ENCODE measurements around the gene DOCK1.
"Not testable (repeated sequence)": the region's sequence is repeated elsewhere in the genome, so short reads cannot be mapped to it uniquely, and the experiment has no call there.

The DOCK1 gene

DNA sequence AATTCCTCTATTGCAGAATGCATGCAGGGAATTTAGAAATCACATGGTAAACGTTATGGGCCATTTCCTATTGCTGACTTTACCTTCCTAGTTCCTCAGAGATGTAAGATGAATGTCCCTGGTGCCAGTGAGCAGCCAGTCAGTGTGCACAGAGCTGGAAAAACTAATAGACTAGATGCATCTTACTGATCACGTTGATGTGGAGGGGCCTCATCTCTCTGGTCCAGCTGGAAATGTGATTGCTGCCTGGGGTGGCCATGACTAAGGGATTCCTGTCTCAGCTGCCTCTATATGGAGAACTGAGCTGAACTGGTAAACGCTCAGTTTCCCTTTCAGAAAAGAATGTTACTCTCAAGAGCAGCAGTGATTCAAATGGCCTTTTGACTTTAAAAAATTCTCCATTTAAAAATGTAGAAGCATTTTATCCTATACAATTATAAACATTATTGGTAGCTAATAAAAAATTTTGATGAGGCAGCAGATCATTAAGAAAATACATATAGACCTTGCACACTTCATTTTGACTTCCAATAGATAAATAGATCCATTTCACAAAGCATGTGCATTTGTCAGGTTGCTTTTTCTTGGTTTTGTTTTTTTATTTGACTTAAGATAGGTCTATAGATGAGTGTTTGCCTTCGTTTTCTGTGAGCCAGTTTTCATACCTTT lies 371.7 kb downstream of the DOCK1 start:
- DNase-seq (ENCODE audit: low read depth, low spot score), result no peak

DNA sequence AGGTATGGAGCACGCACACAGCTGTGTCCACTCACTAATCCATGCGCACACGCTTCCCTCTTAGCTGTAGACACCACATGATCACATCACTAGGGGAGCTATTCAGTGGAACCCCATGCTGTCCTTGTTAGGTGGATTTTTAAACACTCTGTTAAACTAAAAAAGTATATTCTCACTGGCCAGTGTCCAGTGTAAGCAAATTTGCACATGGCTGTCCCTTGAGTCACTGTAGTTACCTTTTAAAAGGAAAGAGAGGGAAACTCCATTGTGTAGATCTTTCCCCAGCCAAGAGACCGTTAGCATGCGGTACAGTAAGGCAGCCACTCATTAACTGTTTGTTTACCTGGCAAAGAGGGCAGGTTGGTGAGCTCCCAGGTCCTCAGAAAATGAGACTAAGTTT lies 372.8 kb downstream of the DOCK1 start:
- peak; percentile 21 for DNase-seq (ENCODE audit: low read depth, low spot score)

DNA sequence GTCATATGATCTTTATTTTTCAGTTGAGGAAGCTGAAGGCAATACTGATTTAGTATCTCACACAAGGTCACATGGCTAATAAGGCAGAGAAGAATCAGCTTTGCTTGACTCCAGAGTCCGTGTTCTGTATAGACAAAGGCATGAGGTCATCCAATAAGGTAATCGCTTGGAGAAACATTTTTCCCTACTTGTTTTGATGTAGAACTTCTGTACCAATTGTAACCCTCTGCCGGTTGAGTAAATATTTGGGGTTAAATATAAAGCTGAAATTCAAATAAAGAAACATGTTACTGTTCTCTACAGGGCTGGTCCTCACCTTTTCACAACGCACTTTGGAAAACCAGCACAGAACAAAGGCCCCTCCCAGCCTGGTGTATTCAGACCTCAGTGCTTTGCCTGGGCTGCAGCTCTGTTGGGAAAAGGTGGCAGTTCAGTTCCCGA lies 374.1 kb downstream of the DOCK1 start:
- no peak for DNase-seq (ENCODE audit: low read depth, low spot score)

DNA sequence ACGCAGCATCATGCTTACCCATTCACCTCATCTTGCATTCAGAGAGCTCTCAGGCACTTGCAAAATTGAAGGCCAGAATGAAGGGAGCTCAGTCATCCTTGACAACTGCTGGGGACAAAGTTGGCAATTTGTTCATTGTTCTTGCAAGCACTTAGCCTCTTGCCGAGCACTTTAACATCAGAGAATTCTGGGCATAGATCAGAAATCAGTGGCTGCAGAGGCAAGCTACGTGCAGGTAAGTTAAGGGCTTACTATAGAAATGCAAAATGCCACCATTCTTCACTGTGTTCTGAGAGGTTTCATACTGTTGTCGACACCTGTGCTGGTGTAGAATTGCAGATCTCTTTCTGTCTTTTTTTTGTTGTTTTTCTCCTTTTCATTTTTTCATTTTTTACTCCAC lies 375.2 kb downstream of the DOCK1 start:
- DNase-seq (ENCODE audit: low read depth, low spot score), result no peak

DNA sequence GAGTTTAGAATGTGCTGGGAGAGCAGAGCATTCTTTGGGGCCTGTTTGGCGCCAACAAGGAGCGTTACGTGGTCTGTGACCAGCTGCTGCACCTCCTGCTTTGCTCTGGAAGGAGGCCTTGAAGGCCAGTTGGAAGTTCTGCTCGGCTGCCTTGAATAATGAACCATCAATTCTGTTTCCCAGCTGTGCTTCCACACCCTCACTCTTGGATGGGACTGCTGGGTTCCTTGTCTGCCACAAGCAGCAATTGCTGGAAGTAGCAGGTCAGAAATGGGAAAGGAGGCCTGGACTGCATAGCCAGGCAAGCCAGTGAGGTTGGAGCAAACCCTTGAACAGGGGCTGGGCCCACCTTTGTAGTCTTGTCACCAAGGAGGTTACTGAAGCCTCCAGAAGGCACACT lies 377.8 kb downstream of the DOCK1 start:
- DNase-seq (ENCODE audit: low read depth, low spot score), result no peak

DNA sequence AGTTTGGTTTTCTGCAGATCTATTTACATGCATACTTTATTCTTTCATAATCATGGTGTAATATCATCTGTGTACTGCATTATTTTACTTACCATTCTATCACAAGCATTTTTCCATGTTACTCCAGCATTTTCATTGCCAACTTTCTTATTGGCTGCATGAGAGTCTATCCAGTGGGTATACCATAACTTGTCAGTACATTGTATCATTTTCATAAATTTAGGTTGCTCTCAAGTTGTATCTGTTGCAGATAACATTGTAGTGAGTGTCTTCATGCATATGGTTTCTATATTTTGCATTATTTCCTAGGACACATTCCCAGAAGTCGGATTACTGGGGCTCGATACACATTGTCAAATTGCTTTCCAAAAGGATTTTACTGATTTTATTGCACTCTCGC lies 378.3 kb downstream of the DOCK1 start:
- DNase-seq (ENCODE audit: low read depth, low spot score), result no peak

DNA sequence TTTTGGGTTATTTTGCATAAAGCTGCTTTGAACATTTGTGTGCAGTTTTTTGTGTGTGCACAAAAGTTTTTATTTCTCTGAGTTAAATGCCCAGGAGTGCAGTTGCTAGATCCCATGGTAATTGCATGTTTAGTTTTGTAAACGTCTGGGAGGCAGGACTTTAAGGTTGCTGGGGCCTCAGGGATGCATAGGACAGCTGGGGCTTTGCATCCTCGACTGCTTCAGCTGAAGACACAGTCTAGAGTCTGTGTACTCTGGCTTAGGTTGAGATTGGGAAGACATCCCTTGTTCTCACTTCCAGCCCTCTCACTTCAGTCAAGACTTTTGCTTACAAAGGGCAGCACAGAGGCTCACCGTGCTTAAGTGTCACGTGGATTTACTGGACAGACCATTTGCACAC lies 385.6 kb downstream of the DOCK1 start:
- no peak for DNase-seq (ENCODE audit: low read depth, low spot score)

DNA sequence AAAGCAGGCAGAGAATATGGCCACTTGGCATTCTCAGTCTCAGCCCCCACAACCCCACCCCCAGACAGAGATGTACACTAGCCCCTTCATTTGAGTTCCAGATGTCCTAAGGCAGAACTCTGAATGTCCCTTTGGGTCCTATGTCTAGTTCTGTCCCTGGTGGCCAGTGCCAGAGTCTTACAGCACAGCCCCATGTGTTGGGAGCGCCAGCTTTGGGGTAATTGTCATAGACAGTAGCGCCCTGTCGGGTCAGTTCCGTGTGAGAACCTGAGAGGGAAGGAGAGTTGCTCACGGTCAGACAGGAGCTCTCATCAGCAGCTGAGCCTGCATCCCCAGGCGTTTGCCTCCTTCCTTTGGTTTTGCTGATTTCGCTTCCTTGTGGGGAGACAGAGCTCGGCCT lies 386.1 kb downstream of the DOCK1 start:
- DNase-seq (ENCODE audit: low read depth, low spot score), result no peak

DNA sequence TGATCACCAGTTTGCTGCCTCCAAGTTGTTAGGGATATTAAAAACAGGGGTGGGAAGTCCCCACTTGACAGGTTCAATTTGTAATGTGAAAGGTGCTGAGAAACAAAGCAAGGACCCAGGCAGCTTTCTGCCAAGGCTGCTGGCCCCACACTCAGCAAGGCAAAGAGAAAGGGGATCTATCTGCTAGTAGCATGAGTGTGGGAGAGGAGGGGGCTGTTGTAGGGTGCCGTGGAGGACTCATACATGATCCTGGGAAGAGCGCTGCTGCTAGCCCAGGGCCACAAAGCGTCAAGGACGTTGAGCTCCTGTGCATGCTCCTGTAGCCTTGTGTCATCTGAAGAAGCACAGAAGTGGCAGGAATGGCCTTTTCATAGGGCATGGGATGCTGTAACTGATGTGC lies 387.7 kb downstream of the DOCK1 start:
- no peak for DNase-seq (ENCODE audit: low read depth, low spot score)

DNA sequence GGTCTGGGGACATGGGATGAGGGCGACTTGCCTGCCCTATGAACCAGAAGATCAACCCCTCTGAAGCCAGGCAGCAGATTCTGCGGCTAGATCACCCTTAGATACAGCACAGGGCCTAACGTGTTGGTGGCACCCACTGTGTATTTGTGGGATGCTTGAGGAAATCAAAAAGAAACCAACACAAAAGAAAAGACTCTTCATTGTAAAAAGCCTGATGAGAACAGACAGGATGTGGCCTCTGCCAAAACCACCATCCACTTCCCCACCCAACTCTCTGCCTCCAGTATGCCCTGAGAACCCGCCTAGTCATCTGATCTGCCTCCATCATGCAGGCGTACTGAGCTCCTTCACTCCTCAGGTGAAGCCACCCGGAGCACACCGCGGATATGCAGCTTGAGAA lies 388.4 kb downstream of the DOCK1 start:
- no peak for DNase-seq (ENCODE audit: low read depth, low spot score)

DNA sequence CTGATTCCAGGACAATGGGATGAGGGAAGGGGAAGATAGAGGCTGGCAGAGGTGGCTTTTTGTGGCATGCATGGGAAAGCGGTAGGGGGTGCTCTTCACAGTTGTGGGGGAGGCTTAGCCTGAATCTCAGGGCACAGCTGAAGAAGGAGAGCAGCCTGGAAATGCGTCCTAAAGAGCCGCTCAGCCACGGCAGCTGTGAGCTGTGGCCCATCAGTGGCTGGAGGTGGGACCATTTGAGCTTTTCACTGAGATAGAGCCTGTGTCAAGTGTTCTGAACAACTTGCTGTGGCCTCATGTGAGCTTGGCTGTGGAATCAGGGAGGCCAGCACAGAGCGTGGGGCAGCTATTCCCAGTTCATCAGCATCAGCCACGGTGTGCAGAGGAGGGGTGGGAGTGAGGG lies 391.5 kb downstream of the DOCK1 start:
- DNase-seq (ENCODE audit: low read depth, low spot score), result no peak

DNA sequence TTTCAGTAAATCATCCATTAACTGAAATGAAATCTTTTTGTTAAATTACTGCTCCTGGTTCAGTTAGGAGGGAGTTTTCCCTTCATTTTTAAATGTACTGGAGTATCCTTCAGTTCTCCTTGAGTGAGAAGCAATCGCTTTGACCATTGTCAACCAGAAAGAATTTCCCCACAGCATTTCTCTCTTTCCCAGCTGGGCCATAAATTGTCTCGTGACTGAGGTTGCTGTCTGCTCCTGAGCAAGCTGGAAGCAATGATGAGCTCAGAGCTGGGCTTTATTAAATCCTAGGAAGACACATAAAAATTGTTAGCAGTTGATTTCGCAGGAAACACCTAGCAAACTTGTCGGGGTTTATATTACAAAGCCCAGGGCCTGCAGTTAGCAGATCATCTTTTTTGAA lies 393.2 kb downstream of the DOCK1 start:
- no peak for DNase-seq (ENCODE audit: low read depth, low spot score)

DNA sequence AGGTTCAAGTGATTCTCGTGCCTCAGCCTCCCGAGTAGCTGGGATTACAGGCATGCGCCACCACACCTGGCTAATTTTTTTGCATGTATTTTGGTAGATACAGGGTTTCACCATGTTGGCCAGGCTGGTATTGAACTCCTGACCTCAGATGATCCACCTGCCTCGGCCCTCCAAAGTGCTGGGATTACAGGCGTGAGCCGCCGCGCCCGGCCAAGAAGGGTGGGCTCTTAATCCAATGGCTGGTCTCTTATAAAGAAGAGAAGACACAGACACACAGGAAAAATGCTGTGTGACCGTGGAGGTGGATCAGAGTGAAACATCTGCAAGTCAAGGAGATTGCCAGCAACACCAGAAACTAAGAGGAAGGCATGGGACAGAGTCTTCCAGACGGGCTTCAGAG lies 394.0 kb downstream of the DOCK1 start:
- not testable (repeated sequence) for DNase-seq (ENCODE audit: low read depth, low spot score)

DNA sequence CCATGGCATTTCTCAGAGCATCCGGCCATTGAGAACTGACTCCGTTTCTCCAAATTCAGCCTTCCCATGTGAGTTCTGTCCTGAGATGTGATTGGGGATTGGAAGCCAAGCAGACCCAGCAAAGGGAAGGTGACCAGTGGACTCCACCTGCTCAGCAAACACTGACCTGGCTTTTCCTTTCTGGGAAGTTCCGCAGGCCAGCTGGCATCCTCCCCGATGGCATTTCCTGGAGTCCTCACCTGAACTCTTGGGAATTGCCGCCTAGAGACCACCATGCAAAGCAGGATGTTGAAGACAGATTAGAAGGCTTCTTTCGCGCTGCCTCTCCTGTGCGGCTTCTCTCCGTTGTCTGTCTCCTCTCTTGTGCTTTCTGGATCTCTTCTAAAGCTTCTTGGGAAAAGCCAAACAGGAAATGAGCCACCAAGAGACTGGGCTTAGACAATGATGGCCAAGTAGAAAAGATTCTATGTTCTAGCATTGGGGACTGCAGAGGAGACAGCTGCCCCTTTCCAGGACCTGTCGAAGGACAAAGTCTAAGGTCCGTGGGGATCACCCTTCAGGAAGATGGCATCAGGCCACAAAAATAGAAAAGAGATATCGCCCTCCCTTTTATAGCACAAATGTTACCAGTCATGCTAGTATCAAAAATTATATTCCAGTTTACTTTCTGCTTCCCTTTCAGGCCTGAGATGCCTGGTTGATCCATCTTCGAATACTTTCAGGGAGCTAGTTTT lies 394.9 kb downstream of the DOCK1 start:
- DNase-seq (ENCODE audit: low read depth, low spot score), result no peak

DNA sequence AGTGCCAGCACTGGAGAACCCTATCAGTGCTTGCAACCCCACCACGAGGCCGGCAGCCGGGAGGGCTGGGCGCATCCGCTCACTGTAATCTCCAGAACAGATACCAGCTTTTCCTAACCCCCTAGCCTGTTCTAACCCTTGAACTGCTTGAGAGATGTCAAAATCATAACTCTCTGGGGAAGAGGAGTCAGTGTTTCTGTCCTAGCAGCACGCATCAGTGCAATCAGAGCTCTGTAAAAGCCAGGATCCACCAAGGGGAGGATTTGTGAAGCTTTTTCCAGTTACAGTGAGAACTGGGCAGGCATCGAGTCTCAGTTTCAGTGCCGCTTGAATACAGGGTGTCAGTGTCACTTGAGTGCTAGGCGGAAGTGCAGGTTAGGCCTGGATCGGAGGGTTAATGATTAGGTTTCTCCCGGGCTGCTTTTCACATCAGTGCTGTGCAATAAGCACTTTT lies 395.7 kb downstream of the DOCK1 start:
- no peak for DNase-seq (ENCODE audit: low read depth, low spot score)

DNA sequence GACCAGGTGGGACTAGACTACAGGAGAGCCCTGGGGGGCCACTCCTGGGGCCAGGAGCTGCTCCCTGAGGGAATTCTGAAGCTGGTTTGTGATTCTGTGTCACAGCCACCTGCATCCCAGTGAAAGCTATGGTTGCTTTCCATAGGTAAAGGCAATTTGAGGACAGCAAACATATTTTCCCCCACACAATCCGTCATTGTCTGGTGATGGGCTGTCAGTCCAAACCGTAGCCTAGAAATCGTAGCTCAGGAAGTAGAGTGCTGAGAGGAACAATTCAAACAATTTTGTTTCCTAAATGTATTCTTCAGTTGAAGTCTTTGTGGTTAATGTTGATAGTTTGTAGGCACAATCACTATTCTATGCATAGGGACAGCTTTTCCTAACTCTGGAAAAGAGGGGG lies 397.1 kb downstream of the DOCK1 start:
- no peak for DNase-seq (ENCODE audit: low read depth, low spot score)

DNA sequence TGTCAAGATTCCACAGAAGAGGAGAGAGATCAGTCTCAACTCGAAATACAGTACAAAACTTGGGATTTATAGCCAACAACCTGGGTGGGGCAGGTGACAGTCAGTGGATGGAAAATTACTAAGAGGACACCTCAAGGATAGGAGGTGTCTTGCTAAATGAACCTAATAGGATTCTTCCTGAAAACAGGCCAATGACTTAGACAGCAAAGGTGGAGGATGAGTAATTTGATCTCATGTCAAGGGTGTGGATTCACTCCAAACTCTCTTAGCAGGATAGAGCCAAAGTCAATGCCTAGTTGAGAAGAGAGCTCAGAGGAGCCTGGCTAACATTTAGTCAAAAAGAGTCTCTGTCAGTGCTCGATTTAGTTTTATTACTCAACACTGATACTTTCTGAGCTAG lies 397.9 kb downstream of the DOCK1 start:
- DNase-seq (ENCODE audit: low read depth, low spot score), result no peak

DNA sequence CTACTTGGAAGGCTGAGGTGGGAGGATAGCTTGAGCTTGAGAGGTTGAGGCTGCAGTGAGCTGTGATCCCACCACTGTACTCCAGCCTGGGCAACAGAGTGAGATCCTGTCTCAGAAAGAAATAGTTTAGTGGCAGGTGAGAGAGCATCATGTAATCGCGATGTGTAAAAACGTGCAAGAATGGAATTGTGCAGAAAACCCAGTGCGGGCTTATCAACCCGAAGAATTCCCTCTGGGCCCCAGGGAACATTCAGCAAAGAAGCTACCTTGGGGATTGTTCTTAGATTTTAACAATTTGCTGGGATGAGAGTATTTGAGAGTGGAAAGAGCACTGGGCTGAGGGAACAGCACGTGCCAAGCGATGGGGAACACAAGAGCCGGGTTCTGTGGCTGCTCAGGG lies 398.5 kb downstream of the DOCK1 start:
- no peak for DNase-seq (ENCODE audit: low read depth, low spot score)

DNA sequence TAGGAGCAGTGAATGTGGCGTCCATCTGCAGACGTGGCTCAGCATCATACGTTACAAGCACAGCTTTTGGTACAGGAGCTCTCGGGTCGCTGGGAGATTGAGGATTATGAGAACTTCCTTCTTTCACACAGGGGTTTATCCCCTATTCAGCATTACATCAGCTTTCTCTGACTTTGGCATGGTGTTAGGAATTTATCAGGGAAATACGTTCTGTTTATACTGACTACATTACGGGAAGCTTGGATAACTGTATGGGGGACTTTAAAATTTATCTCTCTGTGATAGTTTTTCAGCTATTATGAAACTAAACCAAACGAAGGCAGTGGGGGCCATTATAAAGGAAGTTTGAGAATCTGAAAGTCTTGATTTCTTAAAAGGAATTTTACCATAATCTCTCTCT lies 401.3 kb downstream of the DOCK1 start:
- DNase-seq (ENCODE audit: low read depth, low spot score), result no peak

DNA sequence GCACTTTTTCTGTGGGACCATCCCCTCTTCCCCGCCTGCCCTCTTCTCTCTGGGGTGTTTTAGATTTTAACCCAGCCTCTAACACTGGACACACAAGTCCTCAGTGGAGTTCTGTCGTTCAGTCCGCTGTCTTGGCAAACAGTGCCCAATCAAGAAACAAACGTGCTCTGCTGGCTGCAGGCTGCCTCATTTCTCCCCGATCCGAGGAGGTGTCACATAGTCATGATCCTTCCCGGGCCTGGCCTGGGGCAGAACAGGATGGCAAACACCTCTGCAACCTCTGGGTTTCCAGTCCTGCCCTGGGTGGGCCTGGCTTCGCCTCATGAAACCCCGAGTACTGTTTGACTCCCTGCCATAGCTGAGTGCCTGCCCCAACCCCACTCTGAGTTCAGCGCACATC lies 402.1 kb downstream of the DOCK1 start:
- no peak for DNase-seq (ENCODE audit: low read depth, low spot score)

DNA sequence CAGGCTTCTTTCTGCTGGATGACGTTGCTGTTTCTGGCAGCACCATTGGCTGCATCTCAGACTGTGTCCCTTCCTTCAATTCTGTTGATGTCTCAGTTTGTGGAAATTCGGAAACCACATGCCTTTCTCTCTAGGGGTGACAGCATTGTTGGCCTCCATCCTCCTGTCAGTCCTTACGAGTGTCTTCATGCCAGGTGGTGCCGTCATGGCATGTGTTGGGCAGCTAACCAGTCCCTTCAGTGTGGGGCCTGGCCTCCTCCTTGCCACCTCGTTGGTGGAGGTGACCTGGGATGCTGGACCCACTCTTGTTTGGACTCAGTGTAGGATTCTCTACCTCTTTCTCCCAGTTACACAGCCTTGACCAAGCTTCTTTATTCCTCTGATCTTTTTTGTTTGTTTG lies 402.8 kb downstream of the DOCK1 start:
- no peak for DNase-seq (ENCODE audit: low read depth, low spot score)

DNA sequence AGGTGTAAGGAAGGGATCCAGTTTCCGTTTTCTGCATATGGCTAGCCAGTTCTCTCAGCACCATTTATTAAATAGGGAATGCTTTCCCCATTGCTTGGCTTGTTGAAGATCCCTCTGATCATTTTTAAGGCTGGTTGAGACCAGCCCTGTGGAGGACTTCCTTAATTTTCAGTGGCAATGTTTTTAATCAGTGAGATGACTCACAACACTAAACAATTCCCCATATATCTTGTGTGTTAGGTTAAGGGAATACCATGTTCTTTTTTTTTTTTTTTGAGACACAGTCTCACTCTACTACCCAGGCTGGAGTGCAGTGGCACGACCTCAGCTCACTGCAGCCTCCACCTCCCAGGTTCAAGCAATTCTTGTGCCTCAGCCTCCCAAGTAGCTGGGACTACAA lies 404.4 kb downstream of the DOCK1 start:
- DNase-seq (ENCODE audit: low read depth, low spot score), result not testable (repeated sequence)

DNA sequence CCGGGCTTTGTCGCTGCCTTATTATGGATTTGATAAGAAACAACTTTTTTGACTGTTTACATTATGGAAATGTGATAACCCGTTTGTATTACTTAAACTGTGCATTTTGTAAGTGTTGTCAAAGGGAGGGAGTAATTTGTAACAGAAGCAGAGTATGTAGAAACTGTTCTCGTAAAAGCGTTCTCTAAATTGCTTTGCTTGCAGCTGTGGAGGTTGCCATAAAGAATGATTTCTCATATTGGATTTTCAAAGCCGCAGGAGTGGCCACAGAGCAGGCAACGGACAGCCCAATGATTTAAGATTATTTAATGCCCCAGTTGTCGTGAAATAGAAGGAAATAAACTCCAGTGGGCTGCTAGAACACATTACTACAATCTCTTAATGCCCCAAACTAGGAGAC lies 405.2 kb downstream of the DOCK1 start:
- no peak for DNase-seq (ENCODE audit: low read depth, low spot score)

DNA sequence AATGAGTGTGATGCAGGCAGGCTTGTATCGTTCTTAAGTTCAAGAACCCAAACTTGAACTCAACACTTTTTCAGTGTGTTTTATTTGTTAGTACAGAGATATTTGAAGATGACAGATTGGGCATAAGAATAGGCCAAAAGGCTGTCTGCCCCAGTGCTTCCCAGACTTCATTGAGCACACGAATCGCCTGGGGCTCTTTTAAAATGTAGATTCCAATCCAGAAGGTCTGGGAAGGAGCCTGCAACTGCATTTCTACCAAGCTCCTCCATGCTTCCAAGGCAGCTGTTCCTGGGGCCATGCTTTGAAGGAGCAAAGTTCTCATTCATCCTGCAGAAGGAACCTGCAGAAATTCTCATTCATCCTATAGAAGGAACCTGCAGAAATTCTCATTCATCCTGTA lies 405.7 kb downstream of the DOCK1 start:
- no peak for DNase-seq (ENCODE audit: low read depth, low spot score)
